K562 (cell line): ENCODE measurements around the gene UQCC5. TPM values are rescaled to one million over a fixed set of nuclear protein-coding genes. Genes with fewer than 3 reads are reported as not detected.

Source experiments
- ATF4 ChIP-seq: fragments of 450-650 bp; formaldehyde crosslinking; IDR thresholded peaks from 2 replicates; pipeline ENCODE4 v1.4.0; 2022; ENCODE audit warnings: mild to moderate bottlenecking, moderate library complexity
- CHD2 ChIP-seq: IDR thresholded peaks from 2 replicates; pipeline ENCODE4 v1.6.1; 2011; ENCODE audit warnings: low read depth, low read length
- CHD7 ChIP-seq: fragments of 200-600 bp; sonication (generic); IDR thresholded peaks from one replicate; pipeline ENCODE4 v1.6.1; 2012; ENCODE audit warnings: mild to moderate bottlenecking, low read depth, low read length, inconsistent platforms
- DACH1 ChIP-seq: fragments of 450-650 bp; IDR thresholded peaks from 2 replicates; pipeline ENCODE4 v1.6.1; 2018; ENCODE audit not compliant: partially characterized antibody
- E2F1 ChIP-seq: sonication (generic); formaldehyde crosslinking; IDR thresholded peaks from 2 replicates; pipeline ENCODE4 v1.8.1; 2023; ENCODE audit warnings: mild to moderate bottlenecking, missing genetic modification reagents, moderate library complexity
- FOXM1 ChIP-seq, 2 experiments: fragments of 450-650 bp in 1 of 2; sonication (generic) in 1 of 2; formaldehyde crosslinking in 1 of 2; IDR thresholded peaks; 2 replicates each; pipeline versions ENCODE4 v1.6.1 to v1.9.0; 2017 to 2022; ENCODE audit warnings: low read depth in 2 of 2, mild to moderate bottlenecking in 2 of 2, missing genetic modification reagents in 1 of 2, moderate library complexity in 1 of 2
- HDGF ChIP-seq: fragments of 450-650 bp; IDR thresholded peaks from 2 replicates; pipeline ENCODE4 v1.6.1; 2016
- KHSRP ChIP-seq: fragments of 450-650 bp; IDR thresholded peaks from 2 replicates; pipeline ENCODE4 v1.6.1; 2017
- NEUROD1 ChIP-seq: fragments of 150-350 bp; IDR thresholded peaks from 2 replicates; pipeline ENCODE4 v1.6.1; 2014; ENCODE audit warnings: borderline replicate concordance, low read length, low read depth; ENCODE audit not compliant: partially characterized antibody
- NONO ChIP-seq, 2 experiments: fragments of 200-400 bp in 1 of 2; fragments of 450-650 bp in 1 of 2; formaldehyde crosslinking in 1 of 2; IDR thresholded peaks; 2 replicates each; pipeline ENCODE4 v1.6.1; 2017; ENCODE audit warnings: low read depth in 2 of 2, mild to moderate bottlenecking in 2 of 2, moderate library complexity in 2 of 2, low read length in 1 of 2
- ZEB2 ChIP-seq: fragments of 450-650 bp; IDR thresholded peaks from 2 replicates; pipeline ENCODE4 v1.6.1; 2016
- ZNF146 ChIP-seq: IDR thresholded peaks from one replicate; pipeline ENCODE4 v1.6.1; 2018; ENCODE audit warnings: missing compliant biosample characterization; ENCODE audit not compliant: unreplicated experiment
- ZNF398 ChIP-seq: fragments of 250-450 bp; sonication (Bioruptor Pico); IDR thresholded peaks from 2 replicates; pipeline ENCODE4 v1.8.0; 2021; ENCODE audit warnings: moderate library complexity, mild to moderate bottlenecking, inconsistent platforms
- ZNF699 ChIP-seq: fragments of 250-450 bp; sonication (Bioruptor Pico); IDR thresholded peaks from 2 replicates; pipeline ENCODE4 v1.8.0; 2021; ENCODE audit warnings: mild to moderate bottlenecking, moderate library complexity; ENCODE audit not compliant: insufficient replicate concordance
- polyA plus RNA-seq, 8 experiments: library from polyadenylated mRNA; depleted of rRNA in 4 of 8; stranded (reverse) in 5 of 8; unstranded in 3 of 8; fragments of >200 nt; fragmentation: Nextera tagmentation in 2 of 8; fragmentation: Illumina TruSeq in 1 of 8; extraction: Ambion mirVana in 2 of 8; extraction: Trizol in 1 of 8; gene quantifications; 2 replicates each; pipeline versions ENCODE4 v1.2.1 to v1.2.3, GENCODE V29; 2011 to 2014; ENCODE audit warnings: inconsistent platforms in 1 of 8, missing spikeins in 1 of 8
- total RNA-seq, 7 experiments: library from RNA; depleted of rRNA in 6 of 7; stranded (reverse); fragments of >200 nt in 6 of 7; fragmentation: Illumina TruSeq in 2 of 7; extraction: Trizol in 2 of 7; gene quantifications; 2 replicates each; pipeline versions ENCODE4 v1.2.1 to v1.2.3, GENCODE V29; 2011 to 2021; ENCODE audit warnings: low replicate concordance in 1 of 7

Gene UQCC5
- total and polyA plus RNA-seq, 9 of the 15 experiments (the other 6 are each of a cell fraction or from before 2014, with no cell fraction given) = 10.2 to 55.4 (median 33.8) TPM

GRCh38 chr3:52532517-52532837, 3.9 kb upstream of the UQCC5 start (continued):
- no peak for TF ChIP-seq CHD7
- no peak for TF ChIP-seq KHSRP
- TF ChIP-seq ATF4 = no peak
- TF ChIP-seq FOXM1 (IDR thresholded peaks at IDR 0.05; ENCODE audit: low read depth) = no peak
- no peak for TF ChIP-seq FOXM1 (CRISPR knock-in tag; IDR thresholded peaks at IDR 0.05; ENCODE audit: low read depth)
- peak in 1 of 2 experiments; percentile 44; a peak in 1 of 4 replicates for TF ChIP-seq NONO (IDR thresholded peaks at IDR 0.05; ENCODE audit: low read depth in 2 of 2, low read length in 1 of 2)
- no peak for TF ChIP-seq ZNF146 (CRISPR knock-in tag)
- TF ChIP-seq ZEB2 = no peak
- TF ChIP-seq NEUROD1 = no peak
- TF ChIP-seq ZNF398 (CRISPR knock-in tag) = no peak
- no peak for TF ChIP-seq DACH1
- TF ChIP-seq HDGF = no peak
- TF ChIP-seq E2F1 (CRISPR knock-in tag) = no peak
- TF ChIP-seq CHD2 = no peak
- TF ChIP-seq ZNF699 (CRISPR knock-in tag) = no peak
